Gastrocnemius medialis (tissue), 4 donors: ENCODE results near the gene USP16.
A peak's percentile ranks its signal among the peaks of the same experiment; 100 is the strongest.

Experiments used
- CTCF ChIP-seq, 5 experiments: fragments of 450-650 bp in 3 of 5; fragments of 200-600 bp in 2 of 5; sonication (generic) in 2 of 5; IDR thresholded peaks in 4 of 5; conservative IDR thresholded peaks in 1 of 5; 1 replicate in 4 of 5; 2 replicates in 1 of 5; pipeline ENCODE4 v1.5.1; 2016 to 2019; ENCODE audit warnings: antibody characterized with exemption in 5 of 5, mild to moderate bottlenecking in 3 of 5, moderate library complexity in 3 of 5
- POLR2A ChIP-seq, 2 donors: fragments of 450-650 bp; IDR thresholded peaks; one replicate each; pipeline ENCODE4 v1.6.1; 2017; ENCODE audit warnings: antibody characterized with exemption in 2 of 2, mild to moderate bottlenecking in 2 of 2, moderate library complexity in 2 of 2

- no peak for TF ChIP-seq CTCF (IDR thresholded peaks at IDR 0.05 in 4 of 5, conservative IDR thresholded peaks at IDR 0.05 in 1 of 5)
- peak; percentile 89 to 94 for TF ChIP-seq POLR2A (IDR thresholded peaks at IDR 0.05)
These were observed 21.9 kb upstream of the USP16 start for GRCh38 chr21:29002442-29003144.
